Gastroesophageal sphincter (tissue), 4 donors: ENCODE data around the gene RUNX2. TPM values are rescaled to one million over a fixed set of nuclear protein-coding genes. Genes with fewer than 3 reads are reported as not detected.
"Not testable (repeated sequence)": the region's sequence is repeated elsewhere in the genome, so short reads cannot be mapped to it uniquely, and the experiment has no call there.

Source experiments
- ATAC-seq: fragments of 150-250 bp; one replicate; pipeline ENCODE4 v1.9.1; 2016; ENCODE audit warnings: mild to moderate bottlenecking, moderate library complexity
- H3K27ac ChIP-seq, 4 donors: fragments of 200-600 bp; sonication (generic) in 3 of 4; 1 replicate in 3 of 4; 2 replicates in 1 of 4; pipeline ENCODE4 v1.5.1; 2016 to 2019
- H3K27me3 ChIP-seq: fragments of 200-600 bp; sonication (generic); one replicate; pipeline ENCODE4 v1.5.1; 2019
- H3K36me3 ChIP-seq, 2 donors: fragments of 200-600 bp; sonication (generic); one replicate each; pipeline ENCODE4 v1.5.1; 2019; ENCODE audit warnings: control low read depth in 1 of 2
- H3K4me1 ChIP-seq, 3 donors: fragments of 200-600 bp; sonication (generic); 1 replicate in 2 of 3; 2 replicates in 1 of 3; pipeline ENCODE4 v1.5.1; 2016 to 2019; ENCODE audit warnings: control low read depth in 2 of 3
- H3K4me3 ChIP-seq, 2 donors: fragments of 200-600 bp; sonication (generic); one replicate each; pipeline ENCODE4 v1.5.1; 2019; ENCODE audit warnings: mild to moderate bottlenecking in 1 of 2, moderate library complexity in 1 of 2
- H3K9me3 ChIP-seq, 3 donors: fragments of 200-600 bp; sonication (generic); one replicate each; pipeline ENCODE4 v1.5.1; 2017 to 2019; ENCODE audit warnings: control low read depth in 2 of 3
- CTCF ChIP-seq, 4 experiments: fragments of 200-600 bp in 2 of 4; fragments of 450-650 bp in 2 of 4; sonication (generic) in 1 of 4; IDR thresholded peaks; one replicate each; pipeline ENCODE4 v1.5.1; 2017 to 2019; ENCODE audit warnings: antibody characterized with exemption in 4 of 4, mild to moderate bottlenecking in 2 of 4, moderate library complexity in 2 of 4
- EP300 ChIP-seq: sonication (generic); formaldehyde crosslinking; IDR thresholded peaks from one replicate; pipeline ENCODE4 v1.6.1; 2017; ENCODE audit warnings: antibody characterized with exemption, mild to moderate bottlenecking
- POLR2A ChIP-seq, 2 donors: fragments of 450-650 bp; IDR thresholded peaks; one replicate each; pipeline ENCODE4 v1.6.1; 2017; ENCODE audit warnings: antibody characterized with exemption in 2 of 2, mild to moderate bottlenecking in 2 of 2, moderate library complexity in 1 of 2
- POLR2AphosphoS5 ChIP-seq: sonication (generic); formaldehyde crosslinking; IDR thresholded peaks from one replicate; pipeline ENCODE4 v1.6.1; 2017; ENCODE audit warnings: antibody characterized with exemption
- whole genome bisulfite sequencing, 2 donors: methylation state at CpG; one replicate each; pipeline ENCODE4 v1.1.5; 2018; ENCODE audit warnings: low coverage in 1 of 2; 5-methylcytosine and 5-hydroxymethylcytosine counted together
- total RNA-seq, 4 donors: library from RNA; depleted of rRNA; stranded (reverse); fragments of >200 nt; gene quantifications; one replicate each; pipeline ENCODE4 v1.1.0, GENCODE V29; 2016

The RUNX2 gene
- total RNA-seq, 4 donors from 2014 or later, result 0.16 to 0.94 (median 0.65) TPM

- H3K4me3 ChIP-seq, result no peak overlapping the region
- WGBS, 2 donors, result 85 to 90% methylated on average over 4 to 6 of the region's 9 CpGs
- no peak overlapping the region for H3K27ac ChIP-seq
- no peaks in the 10 kb centered on the region for H3K9me3 ChIP-seq
- H3K4me1 ChIP-seq, result peaks cover 0 to 6% (median 0%) of the 10 kb centered on the region in 3 donors
- peaks cover 38% of the 10 kb centered on the region for H3K27me3 ChIP-seq
- TF ChIP-seq CTCF (IDR thresholded peaks at IDR 0.05), result no peak
- no peak for TF ChIP-seq POLR2AphosphoS5
- TF ChIP-seq EP300, result no peak
- TF ChIP-seq POLR2A (IDR thresholded peaks at IDR 0.05), result no peak
- H3K36me3 ChIP-seq, result no peaks in the 10 kb centered on the region
- ATAC-seq, result no peak
Measured at GRCh38 chr6:45668705-45669104, 340.6 kb downstream of the RUNX2 start.

GRCh38 chr6:45673167-45673566, 345.0 kb downstream of the RUNX2 start:
- peaks cover 16% of the 10 kb centered on the region for H3K27me3 ChIP-seq
- not testable (repeated sequence) for H3K36me3 ChIP-seq, H3K27ac ChIP-seq, ATAC-seq, H3K4me3 ChIP-seq, H3K4me1 ChIP-seq, H3K9me3 ChIP-seq
- 97% methylated on average over 5 of the region's 6 CpGs; no CpG with 5 or more reads in 1 of the 2 donors for WGBS, 2 donors

- not testable (repeated sequence) for ATAC-seq, H3K27ac ChIP-seq, H3K4me1 ChIP-seq, H3K36me3 ChIP-seq, H3K4me3 ChIP-seq
- H3K9me3 ChIP-seq, result peaks cover 0 to 12% (median 0%) of the 10 kb centered on the region in 3 donors
- peaks cover 11% of the 10 kb centered on the region for H3K27me3 ChIP-seq
- WGBS, 2 donors, result 33 to 78% methylated on average over 1 to 5 of the region's 14 CpGs
Measured at GRCh38 chr6:45675166-45675565, 347.0 kb downstream of the RUNX2 start.

- H3K27me3 ChIP-seq, result peaks cover 11% of the 10 kb centered on the region
- H3K36me3 ChIP-seq, result no peaks in the 10 kb centered on the region
- WGBS, 2 donors, result 98 to 100% methylated on average over 2 to 4 of the region's 11 CpGs
- H3K27ac ChIP-seq, result no peak overlapping the region
- H3K4me3 ChIP-seq, result no peak overlapping the region
- TF ChIP-seq EP300 (no peak), CTCF (IDR thresholded peaks at IDR 0.05) (no peak), POLR2AphosphoS5 (no peak), POLR2A (IDR thresholded peaks at IDR 0.05) (no peak)
- H3K4me1 ChIP-seq, result peaks cover 0 to 5% (median 0%) of the 10 kb centered on the region in 3 donors
- no peak for ATAC-seq
- peaks cover 0 to 16% (median 0%) of the 10 kb centered on the region in 3 donors for H3K9me3 ChIP-seq
Measured at GRCh38 chr6:45675634-45676033, 347.5 kb downstream of the RUNX2 start.

- WGBS, 2 donors, result 93 to 98% methylated on average over 5 to 10 of the region's 10 CpGs
- Histone ChIP-seq H3K27ac (no peak overlapping the region), H3K27me3 (peaks cover 11% of the 10 kb centered on the region), H3K4me1 (peaks cover 0 to 5% (median 0%) of the 10 kb centered on the region in 3 donors), H3K4me3 (no peak overlapping the region), H3K36me3 (no peaks in the 10 kb centered on the region), H3K9me3 (peaks cover 0 to 24% (median 0%) of the 10 kb centered on the region in 3 donors)
- ATAC-seq, result no peak
- TF ChIP-seq POLR2A (IDR thresholded peaks at IDR 0.05), result no peak
- no peak for TF ChIP-seq POLR2AphosphoS5
Measured at GRCh38 chr6:45676380-45676779, 348.2 kb downstream of the RUNX2 start.

GRCh38 chr6:45677381-45678284, 349.5 kb downstream of the RUNX2 start:
- TF ChIP-seq CTCF (IDR thresholded peaks at IDR 0.05), result no peak
- TF ChIP-seq POLR2AphosphoS5, result no peak
- TF ChIP-seq EP300, result no peak
- no peak for TF ChIP-seq POLR2A (IDR thresholded peaks at IDR 0.05)
- peak; percentile 22 for ATAC-seq
- peaks cover 0 to 5% (median 0%) of the 10 kb centered on the region in 3 donors for H3K4me1 ChIP-seq
- WGBS, 2 donors, result 27 to 28% methylated on average over 11 to 12 of the region's 14 CpGs
- no peak overlapping the region for H3K4me3 ChIP-seq
- peaks cover 11% of the 10 kb centered on the region for H3K27me3 ChIP-seq
- peaks cover 0 to 36% (median 0%) of the 10 kb centered on the region in 3 donors for H3K9me3 ChIP-seq
- H3K27ac ChIP-seq, result no peak overlapping the region
- H3K36me3 ChIP-seq, result no peaks in the 10 kb centered on the region
